ENCODE measurements around the gene MMP28. TPM values are rescaled to one million over a fixed set of nuclear protein-coding genes. Genes with fewer than 3 reads are reported as not detected.

MMP28 gene
- total and polyA plus RNA-seq, 4 donors = 30.5 to 72.6 (median 44.3) TPM

GRCh38 chr17:35760587-35760986 lies 34.9 kb downstream of the MMP28 start, which contains the start of gene C17orf50:
TSS of gene C17orf50 (plus strand) at chr17:35760887. CDS start at chr17:35760942, 55 bp downstream.
- Histone ChIP-seq H3K4me1 (ENCODE audit: control insufficient read depth in 5 of 5, insufficient read depth in 5 of 5, low read length in 5 of 5) (peaks cover 0 to 15% (median 0%) of the 10 kb centered on the region in 5 donors), H3K27ac (ENCODE audit: low read depth in 1 of 2, low read length in 1 of 2) (no peak within 1 kb of the TSS), H3K9ac (ENCODE audit: insufficient read depth in 1 of 2, low read length in 2 of 2) (no peak within 1 kb of the TSS), H3K36me3 (ENCODE audit: control insufficient read depth in 4 of 4, insufficient read depth in 4 of 4, low read length in 4 of 4) (no peaks in the 10 kb centered on the region), H3K4me3 (no peak within 1 kb of the TSS), H3K9me3 (ENCODE audit: control insufficient read depth in 4 of 4, insufficient read depth in 3 of 4, low read length in 3 of 4) (no peaks in the 10 kb centered on the region), H3K27me3 (ENCODE audit: control insufficient read depth in 3 of 3, insufficient read depth in 3 of 3, low read length in 2 of 3) (no peaks in the 10 kb centered on the region)
- DNase-seq = no peak
- TF ChIP-seq CTCF (IDR thresholded peaks at IDR 0.05; ENCODE audit: control extremely low read depth, extremely low read depth) = no peak
- 85 to 97% methylated on average over 1 of the region's 1 CpG for WGBS, 2 donors
- ATAC-seq (ENCODE audit: insufficient read depth, low FRiP score) = no peak

GRCh38 chr17:35757243-35757642 lies 38.2 kb downstream of the MMP28 start:
- Histone ChIP-seq H3K36me3 (ENCODE audit: control insufficient read depth in 4 of 4, insufficient read depth in 4 of 4, low read length in 4 of 4) (no peaks in the 10 kb centered on the region), H3K4me1 (ENCODE audit: control insufficient read depth in 5 of 5, insufficient read depth in 5 of 5, low read length in 5 of 5) (peaks cover 0 to 7% (median 0%) of the 10 kb centered on the region in 5 donors), H3K27ac (ENCODE audit: low read depth in 1 of 2, low read length in 1 of 2) (no peak overlapping the region), H3K27me3 (ENCODE audit: control insufficient read depth in 3 of 3, insufficient read depth in 3 of 3, low read length in 2 of 3) (no peaks in the 10 kb centered on the region), H3K9me3 (ENCODE audit: control insufficient read depth in 4 of 4, insufficient read depth in 3 of 4, low read length in 3 of 4) (no peaks in the 10 kb centered on the region), H3K4me3 (no peak overlapping the region), H3K9ac (ENCODE audit: insufficient read depth in 1 of 2, low read length in 2 of 2) (no peak overlapping the region)
- TF ChIP-seq CTCF (IDR thresholded peaks at IDR 0.05; ENCODE audit: control extremely low read depth, extremely low read depth) = no peak
- ATAC-seq (ENCODE audit: insufficient read depth, low FRiP score) (no peak), DNase-seq (no peak)

- Histone ChIP-seq H3K9me3 (ENCODE audit: control insufficient read depth in 4 of 4, insufficient read depth in 3 of 4, low read length in 3 of 4) (no peaks in the 10 kb centered on the region), H3K36me3 (ENCODE audit: control insufficient read depth in 4 of 4, insufficient read depth in 4 of 4, low read length in 4 of 4) (no peaks in the 10 kb centered on the region), H3K4me1 (ENCODE audit: control insufficient read depth in 5 of 5, insufficient read depth in 5 of 5, low read length in 5 of 5) (peaks cover 0 to 10% (median 0%) of the 10 kb centered on the region in 5 donors), H3K4me3 (no peak within 1 kb of the TSS), H3K9ac (ENCODE audit: insufficient read depth in 1 of 2, low read length in 2 of 2) (no peak within 1 kb of the TSS), H3K27me3 (ENCODE audit: control insufficient read depth in 3 of 3, insufficient read depth in 3 of 3, low read length in 2 of 3) (peaks cover 0 to 21% (median 20%) of the 10 kb centered on the region in 3 donors), H3K27ac (ENCODE audit: low read depth in 1 of 2, low read length in 1 of 2) (no peak within 1 kb of the TSS)
- no peak for ATAC-seq (ENCODE audit: insufficient read depth, low FRiP score)
- WGBS, 2 donors = 39 to 51% methylated on average over 9 of the region's 9 CpGs
- peak in 1 of 3 donors; percentile 14 for DNase-seq
- no peak for TF ChIP-seq CTCF (IDR thresholded peaks at IDR 0.05; ENCODE audit: control extremely low read depth, extremely low read depth)
Measured at GRCh38 chr17:35752945-35753764, 42.3 kb downstream of the MMP28 start, which contains the start of gene GAS2L2. TSS of gene GAS2L2 (minus strand) at chr17:35753239. CDS start at chr17:35752850, 389 bp downstream.
